ENCODE measurements around the gene EFHB. TPM values are rescaled to one million over a fixed set of nuclear protein-coding genes. Genes with fewer than 3 reads are reported as not detected.

Gene EFHB
- total RNA-seq, 1 donor from 2014 or later, result not detected

Other genes with a start within 250 kb of the EFHB start
- gene RAB5A, start 12.9 kb upstream of the EFHB start, total RNA-seq, result 92.1 and 110 TPM in 2 replicates
- gene PP2D1, start 78.0 kb upstream of the EFHB start, total RNA-seq, result not detected in 2 replicates
- gene KAT2B, start 106.2 kb upstream of the EFHB start, total RNA-seq, result 18.7 and 22.6 TPM in 2 replicates